DND-41 (cell line): ENCODE measurements around the gene ITGAE.

Experiments used
- ATAC-seq: fragments of 200-7000 bp; cut with Tn5 transposase; 3 replicates; pipeline ENCODE4 v1.9.1; 2021; ENCODE audit warnings: low read depth; ENCODE audit not compliant: insufficient read depth
- DNase-seq: peaks from one replicate; pipeline ENCODE4 v3.0.0-alpha.2; 2020
- H2AFZ ChIP-seq: 2 replicates; pipeline ENCODE4 v1.6.0; 2012; ENCODE audit warnings: low read depth, low read length
- H3K27ac ChIP-seq: 2 replicates; pipeline ENCODE4 v1.5.1; 2012; ENCODE audit warnings: low read length, inconsistent platforms
- H3K27me3 ChIP-seq: fragments of 200-600 bp; sonication (generic); 2 replicates; pipeline ENCODE4 v1.6.0; 2012; ENCODE audit warnings: low read length, mild to moderate bottlenecking, inconsistent platforms; ENCODE audit not compliant: insufficient read depth, poor library complexity
- H3K36me3 ChIP-seq: 2 replicates; pipeline ENCODE4 v1.5.1; 2012; ENCODE audit warnings: low read length, inconsistent platforms; ENCODE audit not compliant: insufficient read depth
- H3K4me1 ChIP-seq: 2 replicates; pipeline ENCODE4 v1.5.1; 2012; ENCODE audit warnings: mild to moderate bottlenecking, low read length; ENCODE audit not compliant: insufficient read depth
- H3K4me2 ChIP-seq: 2 replicates; pipeline ENCODE4 v1.6.0; 2012; ENCODE audit warnings: mild to moderate bottlenecking, moderate library complexity, low read length, inconsistent platforms; ENCODE audit not compliant: insufficient read depth
- H3K4me3 ChIP-seq, 2 experiments: fragments of 200-600 bp in 1 of 2; shearing (Covaris generic) in 1 of 2; 2 replicates each; pipeline ENCODE4 v1.5.1; 2012 to 2016; ENCODE audit warnings: inconsistent platforms in 2 of 2, low read length in 2 of 2, mild to moderate bottlenecking in 2 of 2, low read depth in 1 of 2, moderate library complexity in 1 of 2
- H3K79me2 ChIP-seq: 2 replicates; pipeline ENCODE4 v1.6.0; 2012; ENCODE audit warnings: low read length, inconsistent platforms; ENCODE audit not compliant: insufficient read depth
- H3K9ac ChIP-seq: 2 replicates; pipeline ENCODE4 v1.6.0; 2012; ENCODE audit warnings: low read depth, mild to moderate bottlenecking, inconsistent platforms, low read length, moderate library complexity
- H3K9me3 ChIP-seq: 2 replicates; pipeline ENCODE4 v1.5.1; 2012; ENCODE audit warnings: low read length, moderate library complexity, mild to moderate bottlenecking, inconsistent platforms; ENCODE audit not compliant: insufficient read depth, severe bottlenecking
- H4K20me1 ChIP-seq: 2 replicates; pipeline ENCODE4 v1.6.0; 2012; ENCODE audit warnings: low read length; ENCODE audit not compliant: insufficient read depth
- CTCF ChIP-seq: IDR thresholded peaks from 2 replicates; pipeline ENCODE4 v1.5.1; 2012; ENCODE audit warnings: borderline replicate concordance, low read length, moderate library complexity, mild to moderate bottlenecking; ENCODE audit not compliant: poor library complexity, severe bottlenecking; ENCODE audit errors: extremely low read depth
- EZH2 ChIP-seq: IDR thresholded peaks from 3 replicates; pipeline ENCODE4 v1.6.1; 2012; ENCODE audit warnings: borderline replicate concordance, low read depth, mild to moderate bottlenecking, moderate library complexity, low read length, inconsistent platforms; ENCODE audit not compliant: severe bottlenecking

ITGAE gene

GRCh38 chr17:3802461-3803307, 1.7 kb upstream of the ITGAE start:
- Histone ChIP-seq H3K4me3 (no peak overlapping the region), H3K79me2 (no peaks in the 10 kb centered on the region), H3K27ac (peak overlapping the region; percentile 0; the same call in 1 of the 2 replicates), H3K4me2 (no peak overlapping the region), H3K9me3 (no peaks in the 10 kb centered on the region), H4K20me1 (no peaks in the 10 kb centered on the region), H3K4me1 (peaks cover 13% of the 10 kb centered on the region), H2AFZ (no peak overlapping the region), H3K9ac (no peak overlapping the region), H3K27me3 (no peaks in the 10 kb centered on the region), H3K36me3 (peaks cover 16% of the 10 kb centered on the region)
- ATAC-seq (no peak), DNase-seq (no peak)
- no peak for TF ChIP-seq EZH2
- no peak for TF ChIP-seq CTCF

GRCh38 chr17:3801792-3802191, 804 bp upstream of the ITGAE start:
- no peaks in the 10 kb centered on the region for H3K9me3 ChIP-seq
- peaks cover 20% of the 10 kb centered on the region for H3K4me1 ChIP-seq
- no peak overlapping the region for H3K4me3 ChIP-seq
- no peaks in the 10 kb centered on the region for H3K79me2 ChIP-seq
- H4K20me1 ChIP-seq = no peaks in the 10 kb centered on the region
- TF ChIP-seq CTCF = no peak
- no peak for TF ChIP-seq EZH2
- H2AFZ ChIP-seq = no peak overlapping the region
- no peaks in the 10 kb centered on the region for H3K27me3 ChIP-seq
- no peak overlapping the region for H3K9ac ChIP-seq
- H3K4me2 ChIP-seq = no peak overlapping the region
- H3K36me3 ChIP-seq = peaks cover 7% of the 10 kb centered on the region; the same call in 1 of the 2 replicates
- ATAC-seq = no peak
- DNase-seq = no peak
- no peak overlapping the region for H3K27ac ChIP-seq

- H3K27me3 ChIP-seq = no peaks in the 10 kb centered on the region
- H3K4me1 ChIP-seq = peaks cover 24% of the 10 kb centered on the region
- DNase-seq (no peak), ATAC-seq (no peak)
- no peaks in the 10 kb centered on the region for H3K79me2 ChIP-seq
- no peak overlapping the region for H3K4me3 ChIP-seq
- H3K9me3 ChIP-seq = no peaks in the 10 kb centered on the region
- peaks cover 4% of the 10 kb centered on the region; the same call in 1 of the 2 replicates for H3K36me3 ChIP-seq
- H4K20me1 ChIP-seq = no peaks in the 10 kb centered on the region
- TF ChIP-seq EZH2 = no peak
- no peak for TF ChIP-seq CTCF
- peak overlapping the region; percentile 56; the same call in 1 of the 2 replicates for H3K27ac ChIP-seq
- H3K4me2 ChIP-seq = no peak overlapping the region
- no peak overlapping the region for H3K9ac ChIP-seq
- H2AFZ ChIP-seq = no peak overlapping the region
These were observed 359 bp upstream of the ITGAE start for GRCh38 chr17:3801347-3801746.
